Stomach smooth muscle (tissue), 2 donors: ENCODE measurements around the gene GUCY2D.
"Not testable (repeated sequence)": the region's sequence is repeated elsewhere in the genome, so short reads cannot be mapped to it uniquely, and the experiment has no call there.

ENCODE experiments used
- H3K27ac ChIP-seq: one replicate; pipeline ENCODE4 v1.7.0; 2013; ENCODE audit warnings: mild to moderate bottlenecking, low read length, inconsistent platforms
- H3K27me3 ChIP-seq, 2 donors: one replicate each; pipeline ENCODE4 v1.7.0; 2013; ENCODE audit warnings: low read length in 2 of 2; ENCODE audit not compliant: insufficient read depth in 2 of 2, control insufficient read depth in 1 of 2
- H3K36me3 ChIP-seq, 2 donors: one replicate each; pipeline ENCODE4 v1.7.0; 2013; ENCODE audit warnings: low read length in 2 of 2; ENCODE audit not compliant: control insufficient read depth in 2 of 2, insufficient read depth in 2 of 2
- H3K4me1 ChIP-seq: one replicate; pipeline ENCODE4 v1.7.0; 2013; ENCODE audit warnings: low read length; ENCODE audit not compliant: control insufficient read depth, insufficient read depth
- H3K4me3 ChIP-seq, 2 donors: one replicate each; pipeline ENCODE4 v1.7.0; 2013; ENCODE audit warnings: low read length in 2 of 2
- H3K9ac ChIP-seq, 2 donors: one replicate each; pipeline ENCODE4 v1.7.0; 2013; ENCODE audit warnings: low read length in 2 of 2, mild to moderate bottlenecking in 1 of 2
- H3K9me3 ChIP-seq, 2 donors: one replicate each; pipeline ENCODE4 v1.7.0; 2013; ENCODE audit warnings: low read length in 2 of 2; ENCODE audit not compliant: control insufficient read depth in 2 of 2
- donor health status: healthy.
- donor health status: Pancreatic carcinoma.

The GUCY2D gene

DNA sequence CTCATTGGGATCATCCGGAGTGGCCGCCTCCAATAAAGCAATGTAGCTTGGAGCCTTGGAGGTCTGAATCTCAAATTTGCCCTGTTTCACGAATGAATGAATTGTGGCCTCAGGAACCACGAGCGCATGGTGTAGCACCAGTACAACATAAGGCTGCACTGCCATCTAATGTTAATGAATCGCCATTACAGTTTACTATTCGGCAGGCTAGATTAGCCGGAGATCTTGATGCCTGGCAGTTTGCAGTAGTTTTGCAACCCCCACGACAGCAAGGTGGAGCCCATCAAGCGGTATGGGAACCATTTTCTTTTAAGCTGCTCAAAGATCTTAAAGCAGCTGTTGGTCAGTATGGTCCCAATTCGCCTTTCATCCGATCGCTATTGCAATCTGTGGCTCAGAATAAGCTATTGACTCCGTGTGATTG lies 55.3 kb downstream of the GUCY2D start:
- no peaks in the 10 kb centered on the region for H3K9me3 ChIP-seq
- peaks cover 5% of the 10 kb centered on the region for H3K4me1 ChIP-seq
- no peaks in the 10 kb centered on the region for H3K36me3 ChIP-seq
- peaks cover 52 to 55% of the 10 kb centered on the region in 2 donors for H3K27me3 ChIP-seq
- no peak overlapping the region for H3K9ac ChIP-seq
- no peak overlapping the region for H3K27ac ChIP-seq
- no peak overlapping the region for H3K4me3 ChIP-seq

DNA sequence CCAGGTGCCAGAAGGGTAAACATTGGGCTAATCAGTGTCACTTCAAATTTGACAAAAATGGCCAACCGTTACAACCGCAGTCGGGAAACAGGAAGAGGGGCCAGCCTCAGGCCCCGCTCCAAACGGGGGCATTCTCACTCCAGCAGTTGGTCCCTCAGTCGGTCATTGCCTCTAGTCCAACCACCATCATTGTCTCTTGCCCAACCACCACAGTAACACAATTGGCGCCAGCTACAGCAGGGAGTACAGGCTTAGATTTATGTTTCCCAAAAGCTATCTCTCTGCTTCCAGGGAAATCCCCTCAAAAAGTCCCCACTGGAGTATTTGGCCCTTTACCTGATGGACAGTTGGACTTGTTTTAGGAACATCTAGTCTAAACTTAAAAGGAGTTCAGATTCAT lies 56.7 kb downstream of the GUCY2D start:
- Histone ChIP-seq H3K36me3 (no peaks in the 10 kb centered on the region), H3K9me3 (no peaks in the 10 kb centered on the region), H3K27ac (no peak overlapping the region), H3K27me3 (peaks cover 63 to 65% of the 10 kb centered on the region in 2 donors), H3K9ac (no peak overlapping the region), H3K4me1 (peaks cover 5% of the 10 kb centered on the region), H3K4me3 (no peak overlapping the region)

DNA sequence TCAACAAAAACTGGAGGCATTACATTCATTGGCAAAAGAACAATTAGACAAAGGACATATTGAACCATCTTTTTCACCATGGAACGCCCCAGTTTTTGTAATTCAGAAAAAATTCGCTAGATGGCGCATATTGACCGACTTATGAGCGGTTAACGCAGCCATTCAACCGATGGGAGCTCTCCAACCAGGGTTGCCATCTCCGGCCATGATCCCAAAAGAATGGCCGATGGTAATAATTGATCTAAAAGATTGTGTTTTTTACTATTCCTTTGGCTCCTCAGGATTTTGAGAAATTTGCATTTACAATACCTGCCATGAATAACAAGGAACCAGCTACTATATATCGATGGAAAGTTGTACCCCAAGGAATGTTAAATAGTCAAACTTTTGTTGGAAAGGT lies 57.9 kb downstream of the GUCY2D start:
- no peaks in the 10 kb centered on the region for H3K9me3 ChIP-seq
- no peak overlapping the region for H3K27ac ChIP-seq
- H3K9ac ChIP-seq, result no peak overlapping the region
- H3K36me3 ChIP-seq, result no peaks in the 10 kb centered on the region
- peaks cover 5% of the 10 kb centered on the region for H3K4me1 ChIP-seq
- H3K27me3 ChIP-seq, result peaks cover 65 to 69% of the 10 kb centered on the region in 2 donors
- no peak overlapping the region for H3K4me3 ChIP-seq

DNA sequence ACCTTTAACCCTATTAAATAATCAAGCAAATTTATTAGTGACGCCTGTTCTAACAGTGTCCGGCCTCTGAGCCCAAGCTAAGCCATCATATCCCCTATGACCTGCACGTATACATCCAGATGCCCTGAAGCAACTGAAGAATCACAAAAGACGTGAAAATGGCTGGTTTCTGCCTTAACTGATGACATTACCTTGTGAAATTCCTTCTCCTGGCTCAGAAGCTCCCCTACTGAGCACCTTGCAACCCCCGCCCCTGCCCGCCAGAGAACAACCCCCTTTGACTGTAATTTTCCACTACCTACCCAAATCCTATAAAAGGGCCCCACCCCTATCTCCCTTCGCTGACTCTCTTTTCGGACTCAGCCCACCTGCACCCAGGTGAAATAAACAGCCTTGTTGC lies 59.4 kb downstream of the GUCY2D start:
- H3K27me3 ChIP-seq, result peaks cover 57 to 63% of the 10 kb centered on the region in 2 donors
- not testable (repeated sequence) for H3K36me3 ChIP-seq, H3K9me3 ChIP-seq, H3K9ac ChIP-seq, H3K4me3 ChIP-seq, H3K4me1 ChIP-seq, H3K27ac ChIP-seq

DNA sequence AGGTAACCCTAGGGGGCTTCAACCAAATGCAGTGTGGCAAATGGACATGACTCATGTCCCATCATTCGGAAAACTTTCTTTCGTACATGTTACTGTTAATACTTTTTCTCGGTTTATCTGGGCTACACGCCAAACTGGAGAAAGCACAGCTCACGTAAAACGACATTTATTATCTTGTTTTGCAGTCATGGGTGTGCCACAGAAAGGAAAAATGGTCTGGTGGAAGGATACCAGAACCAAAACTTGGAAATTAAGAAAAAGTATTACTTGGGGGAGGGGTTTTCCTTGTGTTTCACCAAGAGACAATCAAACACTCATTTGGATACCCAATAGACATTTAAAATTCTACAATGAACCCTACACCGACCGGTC lies 60.0 kb downstream of the GUCY2D start:
- peaks cover 54 to 60% of the 10 kb centered on the region in 2 donors for H3K27me3 ChIP-seq
- H3K9ac ChIP-seq, result no peak overlapping the region
- H3K27ac ChIP-seq, result no peak overlapping the region
- no peak overlapping the region for H3K4me3 ChIP-seq
- peaks cover 5% of the 10 kb centered on the region for H3K4me1 ChIP-seq
- H3K36me3 ChIP-seq, result no peaks in the 10 kb centered on the region
- H3K9me3 ChIP-seq, result no peaks in the 10 kb centered on the region

DNA sequence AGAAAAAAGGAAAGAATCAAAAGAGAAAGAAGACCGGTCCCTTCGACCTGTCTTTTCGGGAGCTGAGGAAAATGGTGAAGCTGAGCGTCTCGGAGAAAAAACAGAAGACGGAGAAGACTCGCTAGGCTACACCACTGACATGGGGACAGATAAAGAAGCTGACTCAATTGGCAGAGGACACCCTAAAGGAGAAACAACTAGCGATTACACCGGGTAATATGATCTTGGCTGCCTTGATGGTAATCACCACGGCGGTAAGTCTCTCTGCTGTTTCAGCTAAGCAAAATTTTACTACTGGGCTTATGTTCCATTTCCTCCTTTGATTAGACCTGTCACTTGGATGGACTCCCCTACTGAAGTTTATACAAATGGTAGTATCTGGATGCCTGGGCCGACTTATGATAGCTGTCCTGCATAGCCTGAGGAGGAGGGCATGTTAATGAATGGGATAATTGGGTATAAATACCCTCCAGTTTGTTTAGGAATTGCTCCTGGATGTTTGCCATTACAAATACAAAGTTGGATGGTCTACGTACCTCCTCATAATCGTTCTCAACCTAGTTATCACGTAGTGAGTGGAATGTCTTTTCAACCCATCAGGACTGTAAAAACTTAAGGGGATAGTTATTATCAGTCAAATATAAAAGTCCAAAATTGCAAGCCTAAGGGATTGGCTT lies 60.5 kb downstream of the GUCY2D start:
- Histone ChIP-seq H3K27me3 (peaks cover 51 to 58% of the 10 kb centered on the region in 2 donors), H3K4me1 (peaks cover under 1% of the 10 kb centered on the region), H3K9me3 (no peaks in the 10 kb centered on the region), H3K27ac (no peak overlapping the region), H3K4me3 (no peak overlapping the region), H3K9ac (no peak overlapping the region), H3K36me3 (no peaks in the 10 kb centered on the region)

DNA sequence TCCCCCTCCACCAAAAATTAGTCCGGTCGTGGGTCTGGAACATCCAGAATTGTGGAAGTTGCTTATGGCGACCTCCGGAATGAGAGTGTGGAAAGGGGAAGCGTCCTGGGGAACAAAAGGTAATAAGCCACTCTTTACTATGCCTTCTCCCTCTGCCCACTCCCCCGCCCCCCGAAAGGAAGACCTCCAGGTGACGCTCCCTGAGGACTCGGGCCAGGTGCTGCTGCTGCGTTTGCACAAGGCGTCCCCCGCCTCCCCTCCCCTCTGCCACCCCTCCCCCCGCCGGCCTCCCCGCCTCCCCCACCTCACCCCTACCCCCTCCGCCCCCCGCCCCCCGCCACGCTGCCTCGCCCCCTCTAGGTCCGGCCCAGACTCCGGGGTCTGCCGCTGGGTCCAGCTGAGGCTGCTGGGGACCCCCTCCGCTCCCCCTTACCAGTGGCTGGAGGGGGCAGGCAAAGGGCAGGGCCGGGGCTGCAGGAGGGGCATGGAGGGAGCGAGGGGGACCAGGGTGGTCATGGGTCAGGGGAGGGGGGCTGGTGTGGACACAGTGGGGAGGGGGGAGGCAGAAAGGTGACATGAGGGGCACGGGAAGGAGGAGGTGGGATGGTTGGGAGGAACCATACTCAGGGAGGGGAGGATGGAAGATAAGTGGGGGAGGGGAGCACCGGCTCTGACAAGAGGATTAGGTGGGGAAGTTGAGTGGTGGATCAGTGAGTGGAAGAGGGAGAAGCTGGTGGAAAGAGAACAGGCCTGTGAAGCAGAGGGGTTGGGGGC lies 61.5 kb downstream of the GUCY2D start:
- H3K27me3 ChIP-seq, result peaks cover 44 to 51% of the 10 kb centered on the region in 2 donors
- no peaks in the 10 kb centered on the region for H3K4me1 ChIP-seq
- H3K9me3 ChIP-seq, result no peaks in the 10 kb centered on the region
- H3K9ac ChIP-seq, result no peak overlapping the region
- H3K4me3 ChIP-seq, result no peak overlapping the region
- no peaks in the 10 kb centered on the region for H3K36me3 ChIP-seq
- no peak overlapping the region for H3K27ac ChIP-seq

DNA sequence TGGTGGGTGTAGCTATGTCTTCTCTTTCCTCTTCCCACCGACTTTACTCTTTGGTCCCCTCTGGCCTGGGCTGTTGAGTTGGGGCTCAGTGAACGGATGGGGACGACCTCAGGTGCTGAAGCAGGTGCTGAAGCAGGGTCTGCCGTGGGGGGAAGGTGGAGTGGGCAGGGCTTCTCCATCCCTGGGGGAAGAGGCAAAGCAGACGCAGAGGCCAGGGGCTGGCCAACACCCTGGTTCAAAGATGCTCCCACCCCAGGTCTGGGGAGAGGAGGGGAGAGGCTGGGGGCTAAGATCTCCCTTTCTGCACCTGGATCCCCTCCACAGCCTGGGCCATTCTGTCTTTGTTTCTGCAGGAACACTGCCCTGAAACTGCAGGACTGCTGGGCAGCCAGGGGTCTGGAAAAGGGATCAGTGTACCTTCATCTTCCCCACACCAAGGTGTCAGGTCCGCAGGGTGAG lies 62.2 kb downstream of the GUCY2D start:
- H3K4me3 ChIP-seq, result no peak overlapping the region
- H3K27ac ChIP-seq, result no peak overlapping the region
- no peaks in the 10 kb centered on the region for H3K9me3 ChIP-seq
- H3K4me1 ChIP-seq, result no peaks in the 10 kb centered on the region
- H3K9ac ChIP-seq, result no peak overlapping the region
- H3K27me3 ChIP-seq, result peaks cover 39 to 45% of the 10 kb centered on the region in 2 donors
- H3K36me3 ChIP-seq, result no peaks in the 10 kb centered on the region

DNA sequence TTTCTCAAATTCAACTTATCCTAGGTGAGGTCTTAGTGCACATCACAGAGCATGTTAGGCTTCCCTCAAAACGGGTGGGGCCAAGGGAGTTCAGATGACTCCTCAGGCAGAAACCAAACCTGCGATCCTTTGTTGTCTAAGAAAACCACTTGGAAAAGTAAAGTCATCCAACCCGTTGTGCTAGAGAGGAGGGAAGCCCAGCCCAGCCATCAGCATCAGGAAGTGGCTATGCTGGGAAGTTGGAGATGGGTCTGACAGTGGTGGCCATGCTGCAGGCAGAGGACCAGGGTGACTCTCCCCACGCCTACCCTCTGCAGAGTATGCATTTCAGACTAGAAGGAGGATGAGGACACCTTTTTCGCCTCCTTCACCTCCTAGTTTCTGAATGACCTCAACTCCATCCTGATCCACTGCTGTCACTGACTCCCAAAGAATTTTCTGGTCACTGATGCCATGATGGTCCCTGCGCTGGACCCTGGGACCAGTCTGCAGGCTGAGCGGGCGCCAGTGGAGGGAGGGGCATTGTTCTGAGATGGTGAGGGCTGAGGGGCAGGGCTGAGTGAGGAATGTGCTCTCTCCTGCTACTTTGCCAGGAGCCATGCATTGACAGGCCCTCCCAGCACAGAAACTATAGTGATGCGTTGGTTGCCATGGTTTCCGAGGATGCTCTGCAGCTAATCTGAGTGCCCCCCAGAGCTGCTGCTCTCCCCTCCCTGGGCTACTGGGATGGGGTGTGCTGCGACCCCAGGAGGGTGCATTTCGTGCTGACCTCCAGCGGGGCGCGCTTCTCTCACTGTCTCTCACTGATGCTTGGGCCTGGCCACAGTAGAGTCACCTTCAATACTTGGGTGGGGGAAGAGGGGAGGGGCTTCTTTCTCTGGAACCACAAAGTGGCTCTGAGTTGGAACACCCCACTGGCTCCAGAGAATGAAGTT lies 64.7 kb downstream of the GUCY2D start:
- no peaks in the 10 kb centered on the region for H3K4me1 ChIP-seq
- peaks cover 33 to 37% of the 10 kb centered on the region in 2 donors for H3K27me3 ChIP-seq
- H3K36me3 ChIP-seq, result no peaks in the 10 kb centered on the region
- H3K4me3 ChIP-seq, result no peak overlapping the region
- no peaks in the 10 kb centered on the region for H3K9me3 ChIP-seq
- no peak overlapping the region for H3K27ac ChIP-seq
- H3K9ac ChIP-seq, result no peak overlapping the region

DNA sequence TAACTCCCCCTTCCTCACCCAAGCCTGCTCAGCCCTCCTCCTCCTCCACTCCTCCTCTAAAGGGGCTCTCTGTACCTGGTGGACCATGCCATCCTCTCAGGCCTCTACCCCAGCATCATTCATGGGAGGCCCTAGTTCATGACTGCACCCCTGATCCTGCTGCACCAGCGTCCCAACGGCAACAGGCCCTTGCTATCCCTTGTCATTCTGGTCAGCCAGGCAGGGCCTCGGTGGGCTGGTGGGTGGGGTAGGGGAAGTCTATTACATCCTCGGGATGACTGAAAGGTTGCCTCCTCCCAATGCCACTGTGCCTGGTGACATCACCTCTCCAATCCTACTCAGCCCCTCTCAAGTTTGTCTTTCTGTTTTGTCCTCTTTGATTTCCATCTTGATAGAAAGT lies 65.4 kb downstream of the GUCY2D start:
- peaks cover 7% of the 10 kb centered on the region for H3K4me1 ChIP-seq
- H3K27ac ChIP-seq, result no peak overlapping the region
- H3K9ac ChIP-seq, result no peak overlapping the region
- H3K4me3 ChIP-seq, result no peak overlapping the region
- H3K36me3 ChIP-seq, result no peaks in the 10 kb centered on the region
- peaks cover 33 to 37% of the 10 kb centered on the region in 2 donors for H3K27me3 ChIP-seq
- H3K9me3 ChIP-seq, result no peaks in the 10 kb centered on the region
